Heart right ventricle (tissue), 16 donors: ENCODE data around the gene RBM20. TPM values are rescaled to one million over a fixed set of nuclear protein-coding genes. Genes with fewer than 3 reads are reported as not detected.
A peak's percentile ranks its signal among the peaks of the same experiment; 100 is the strongest.

Experiments used
- ATAC-seq, 8 donors: fragments of 200-7000 bp; cut with Tn5 transposase; one replicate each; pipeline ENCODE4 v1.9.1; 2020; ENCODE audit warnings: mild to moderate bottlenecking in 8 of 8, moderate library complexity in 8 of 8, moderate number of reproducible peaks in 1 of 8
- DNase-seq, 2 donors: peaks; one replicate each; pipeline ENCODE4 v3.0.0-alpha.2; 2020
- H3K27ac ChIP-seq, 10 donors: fragments of 200-600 bp; sonication (generic) in 2 of 10; one replicate each; pipeline versions ENCODE4 v1.5.0 to v1.8.0; 2020 to 2022; ENCODE audit warnings: mild to moderate bottlenecking in 3 of 10
- H3K27me3 ChIP-seq, 7 donors: fragments of 200-600 bp; one replicate each; pipeline ENCODE4 v1.8.0; 2021 to 2022; ENCODE audit warnings: mild to moderate bottlenecking in 2 of 7
- H3K36me3 ChIP-seq, 9 donors: fragments of 200-600 bp; sonication (generic) in 1 of 9; one replicate each; pipeline versions ENCODE4 v1.5.0 to v1.8.0; 2020 to 2022; ENCODE audit warnings: mild to moderate bottlenecking in 2 of 9
- H3K4me1 ChIP-seq, 9 donors: fragments of 200-600 bp; sonication (generic) in 1 of 9; one replicate each; pipeline versions ENCODE4 v1.5.0 to v1.8.0; 2020 to 2022; ENCODE audit warnings: mild to moderate bottlenecking in 4 of 9
- H3K4me3 ChIP-seq, 10 donors: fragments of 200-600 bp; sonication (generic) in 2 of 10; one replicate each; pipeline versions ENCODE4 v1.5.0 to v1.8.0; 2020 to 2022; ENCODE audit warnings: mild to moderate bottlenecking in 7 of 10, moderate library complexity in 2 of 10
- H3K9me3 ChIP-seq, 11 donors: fragments of 200-600 bp in 10 of 11; sonication (generic) in 2 of 11; one replicate each; pipeline versions ENCODE4 v1.5.0 to v1.8.0; 2013 to 2022; ENCODE audit warnings: mild to moderate bottlenecking in 2 of 11, control low read depth in 1 of 11, moderate library complexity in 1 of 11
- CTCF ChIP-seq, 9 donors: fragments of 200-600 bp; sonication (generic) in 2 of 9; IDR thresholded peaks; one replicate each; pipeline versions ENCODE4 v1.5.0 to v1.8.0; 2021 to 2022; ENCODE audit warnings: antibody characterized with exemption in 9 of 9, mild to moderate bottlenecking in 5 of 9, moderate library complexity in 1 of 9
- WGBS, 2 donors: extraction: QIAGEN DNeasy Blood & Tissue Kit; methylation state at CpG; one replicate each; pipeline ENCODE4 v1.1.7; 2013; ENCODE audit warnings: inconsistent platforms in 1 of 2; 5-methylcytosine and 5-hydroxymethylcytosine counted together
- intact Hi-C, 10 donors: fragments of 100-400 bp; cut with DNase I; formaldehyde crosslinking; loops; one replicate each; pipeline versions ENCODE4 v1.11.1 to v1.14.2; 2022
- polyA plus RNA-seq, 2 donors: library from polyadenylated mRNA; stranded (reverse); fragments of 200-250 nt; gene quantifications; one replicate each; pipeline ENCODE4 v1.2.3, GENCODE V29; 2013
- total RNA-seq, 10 donors: library from RNA; stranded (reverse); fragmentation: NEBNext Ultra II Directional in 3 of 10; extraction: Animal tissue kit (Norgen Biotek cat#: 25700) in 3 of 10; gene quantifications; one replicate each; pipeline versions ENCODE4 v1.2.1 to v1.2.4, GENCODE V29; 2021 to 2023
- donor health status: Arrhythmogenic right ventricular cardiomyopathy.
- donor health status: ischemic (EF 13 %, LVEDD 7.1; RV severe dilation, severe dysfunction).
- donor health status: healthy with polysubstance abuse.
- donor health status: DM: no; HTN: yes; CAD: no.
- donor health status: DM: no; HTN: no; CAD: no.
- donor health status: ischemic (EF 25% LVEDD 6.9; RV normal size, moderate dysfunction).
- donor health status: ischemic (EF 25% LVEDD 5.7; RV mildly dilated, moderate dysfunction).
- donor health status: healthy.
- donor health status: DM: yes; HTN: yes; CAD: no.
- donor health status: Ischemic cardiomyopathy.
- donor health status: ischemic (EF 35%, LVEDD 5.7; RV mildly dilated, moderate dysfunction).
- donor health status: nonischemic (EF 11% LVEDD 7.7; RV severe dilation, severe dysfunction).
- donor health status: DM: yes; HTN: yes; CAD: no.
- donor health status: PGD.
- donor health status: ischemic (EF 29% LVEDD 5.4; RV normal size, mild dysfunction).
- donor health status: nonischemic (EF 23%, LVEDD 6.1; RV moderate dilation, normal function).

The RBM20 gene
- total and polyA plus RNA-seq, 12 donors = 10.1 to 186 (median 134) TPM

- Histone ChIP-seq H3K4me1 (peaks cover 23 to 65% (median 35%) of the 10 kb centered on the region in 9 donors), H3K4me3 (no peak overlapping the region), H3K27ac (peak overlapping the region in 1 of 10 donors; percentile 24), H3K36me3 (peaks cover 0 to 55% (median 4%) of the 10 kb centered on the region in 9 donors), H3K9me3 (no peaks in the 10 kb centered on the region), H3K27me3 (no peaks in the 10 kb centered on the region)
- no peak for TF ChIP-seq CTCF (IDR thresholded peaks at IDR 0.05)
- no peak for ATAC-seq
- DNase-seq = no peak
- intact Hi-C loops = loop anchor here in 1 of 10 donors (5.0 kb wide), 1 partner anchor 51 kb away; no protein-coding TSS in a partner anchor
- 85 to 89% methylated on average over 2 of the region's 2 CpGs for WGBS, 2 donors
Measured at GRCh38 chr10:110798340-110798739, 154.2 kb downstream of the RBM20 start.

DNA sequence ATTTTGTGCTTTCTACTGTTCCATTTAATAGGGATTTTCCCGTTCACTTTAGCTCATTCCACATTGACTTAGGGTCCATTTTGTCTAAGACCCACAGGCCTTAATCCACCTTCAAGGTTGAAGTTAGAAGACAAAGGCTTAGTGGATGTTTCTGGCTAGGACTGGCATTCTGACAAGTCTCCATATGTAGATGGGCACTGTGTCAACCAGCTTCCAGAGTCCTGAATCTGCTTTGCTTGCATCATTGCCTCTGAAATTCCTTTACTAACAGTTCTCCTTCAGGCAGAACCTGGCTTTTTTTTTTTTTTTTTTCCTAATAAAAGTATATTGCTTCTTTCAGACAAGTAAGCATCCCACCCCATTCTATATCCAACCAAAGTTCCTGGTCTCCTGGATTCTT lies 158.0 kb downstream of the RBM20 start:
- no peaks in the 10 kb centered on the region for H3K27me3 ChIP-seq
- ATAC-seq (no peak), DNase-seq (no peak)
- no peaks in the 10 kb centered on the region for H3K9me3 ChIP-seq
- H3K36me3 ChIP-seq = peaks cover 0 to 43% (median 4%) of the 10 kb centered on the region in 9 donors
- peaks cover 12 to 62% (median 26%) of the 10 kb centered on the region in 9 donors for H3K4me1 ChIP-seq
- TF ChIP-seq CTCF (IDR thresholded peaks at IDR 0.05) = no peak
- intact Hi-C loops = loop anchor here in 7 of 10 donors (5.0 to 10.0 kb wide), 5 partner anchors 60 to 90 kb away; partner anchors contain the start of gene PDCD4 (in 2 of the 7)
- 63 to 80% methylated on average over 1 of the region's 1 CpG for WGBS, 2 donors
- H3K27ac ChIP-seq = peak overlapping the region in 9 of 10 donors; percentile 2 to 59 (median 52)
- H3K4me3 ChIP-seq = no peak overlapping the region

- 12 to 17% methylated on average over 7 of the region's 7 CpGs for WGBS, 2 donors
- peaks cover 0 to 47% (median 3%) of the 10 kb centered on the region in 9 donors for H3K36me3 ChIP-seq
- peaks cover 12 to 60% (median 26%) of the 10 kb centered on the region in 9 donors for H3K4me1 ChIP-seq
- no peak overlapping the region for H3K4me3 ChIP-seq
- peak overlapping the region in 9 of 10 donors; percentile 2 to 59 (median 52) for H3K27ac ChIP-seq
- ATAC-seq (peak; percentile 54 to 89 (median 84)), DNase-seq (peak; percentile 63 to 86)
- TF ChIP-seq CTCF (IDR thresholded peaks at IDR 0.05) = no peak
- intact Hi-C loops = loop anchor here in 7 of 10 donors (5.0 to 10.0 kb wide), 5 partner anchors 60 to 90 kb away; partner anchors contain the start of gene PDCD4 (in 2 of the 7)
- no peaks in the 10 kb centered on the region for H3K27me3 ChIP-seq
- H3K9me3 ChIP-seq = no peaks in the 10 kb centered on the region
Measured at GRCh38 chr10:110802551-110803238, 158.6 kb downstream of the RBM20 start.

DNA sequence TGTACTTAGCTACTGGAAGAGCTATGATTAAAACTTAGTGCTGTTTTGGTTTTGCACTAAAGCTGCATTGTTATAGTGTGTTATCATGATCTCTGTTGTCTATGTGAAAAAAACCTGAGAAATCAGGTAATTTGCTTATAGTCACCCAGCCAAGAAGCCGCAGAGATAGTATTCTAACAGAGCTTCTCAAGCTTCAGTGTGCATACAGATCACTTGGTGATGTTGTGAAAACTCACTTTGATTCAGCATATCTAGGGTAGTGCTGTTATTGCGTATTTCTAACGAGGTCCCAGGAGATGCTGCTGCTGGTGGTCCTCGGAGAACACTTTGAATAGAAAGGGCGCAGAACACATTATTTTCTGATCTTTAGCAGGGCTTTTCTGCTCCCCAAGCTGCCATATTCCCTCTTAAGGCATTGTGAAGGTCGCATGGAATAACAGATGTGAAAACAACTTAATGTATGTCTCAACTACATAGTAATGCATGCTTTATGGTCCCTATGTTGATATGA lies 159.2 kb downstream of the RBM20 start:
- ATAC-seq (no peak), DNase-seq (no peak)
- WGBS, 2 donors = 56 to 66% methylated on average over 6 of the region's 6 CpGs
- Histone ChIP-seq H3K9me3 (no peaks in the 10 kb centered on the region), H3K36me3 (peaks cover 0 to 46% (median 0%) of the 10 kb centered on the region in 9 donors), H3K4me3 (no peak overlapping the region), H3K27ac (peak overlapping the region in 9 of 10 donors; percentile 9 to 59 (median 49)), H3K4me1 (peaks cover 12 to 60% (median 26%) of the 10 kb centered on the region in 9 donors), H3K27me3 (no peaks in the 10 kb centered on the region)
- intact Hi-C loops = loop anchor here in 7 of 10 donors (5.0 to 10.0 kb wide), 5 partner anchors 59 to 89 kb away; partner anchors contain the start of gene PDCD4 (in 2 of the 7)
- no peak for TF ChIP-seq CTCF (IDR thresholded peaks at IDR 0.05)
